Measurements from ENCODE around the gene DDX27.

GRCh38 chr20:49270736-49271135 lies 51.5 kb downstream of the DDX27 start:
- TF ChIP-seq CTCF (IDR thresholded peaks at IDR 0.05; ENCODE audit: low read depth, low read length, poor library complexity, severe bottlenecking) (no peak), EZH2phosphoT487 (IDR thresholded peaks at IDR 0.05; ENCODE audit: borderline replicate concordance, low read length) (no peak)

Data from DOHH2 (cell line).